Adrenal gland (tissue), 5 donors: ENCODE results near the gene SCG2.

ENCODE experiments used
- POLR2A ChIP-seq, 2 donors: fragments of 450-650 bp; IDR thresholded peaks; one replicate each; pipeline ENCODE4 v1.6.1; 2017; ENCODE audit warnings: antibody characterized with exemption in 2 of 2, mild to moderate bottlenecking in 2 of 2, moderate library complexity in 1 of 2
- TF ChIP-seq, protein P1 (sequence below), 6 experiments: fragments of 450-650 bp in 4 of 6; fragments of 200-600 bp in 2 of 6; sonication (generic) in 1 of 6; IDR thresholded peaks; 1 replicate in 5 of 6; 2 replicates in 1 of 6; pipeline versions ENCODE4 v1.5.1 to v1.8.0; 2016 to 2021; ENCODE audit warnings: antibody characterized with exemption in 6 of 6, mild to moderate bottlenecking in 2 of 6, moderate library complexity in 1 of 6
- donor health status: DM: no; HTN: no; CAD: no.

- TF ChIP-seq, protein P1, sequence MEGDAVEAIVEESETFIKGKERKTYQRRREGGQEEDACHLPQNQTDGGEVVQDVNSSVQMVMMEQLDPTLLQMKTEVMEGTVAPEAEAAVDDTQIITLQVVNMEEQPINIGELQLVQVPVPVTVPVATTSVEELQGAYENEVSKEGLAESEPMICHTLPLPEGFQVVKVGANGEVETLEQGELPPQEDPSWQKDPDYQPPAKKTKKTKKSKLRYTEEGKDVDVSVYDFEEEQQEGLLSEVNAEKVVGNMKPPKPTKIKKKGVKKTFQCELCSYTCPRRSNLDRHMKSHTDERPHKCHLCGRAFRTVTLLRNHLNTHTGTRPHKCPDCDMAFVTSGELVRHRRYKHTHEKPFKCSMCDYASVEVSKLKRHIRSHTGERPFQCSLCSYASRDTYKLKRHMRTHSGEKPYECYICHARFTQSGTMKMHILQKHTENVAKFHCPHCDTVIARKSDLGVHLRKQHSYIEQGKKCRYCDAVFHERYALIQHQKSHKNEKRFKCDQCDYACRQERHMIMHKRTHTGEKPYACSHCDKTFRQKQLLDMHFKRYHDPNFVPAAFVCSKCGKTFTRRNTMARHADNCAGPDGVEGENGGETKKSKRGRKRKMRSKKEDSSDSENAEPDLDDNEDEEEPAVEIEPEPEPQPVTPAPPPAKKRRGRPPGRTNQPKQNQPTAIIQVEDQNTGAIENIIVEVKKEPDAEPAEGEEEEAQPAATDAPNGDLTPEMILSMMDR (IDR thresholded peaks at IDR 0.05), result no peak
- TF ChIP-seq POLR2A (IDR thresholded peaks at IDR 0.05), result no peak
Observed at GRCh38 chr2:223576873-223577272, 25.3 kb downstream of the SCG2 start.
